ENCODE data around the gene TMEM61. TPM values are rescaled to one million over a fixed set of nuclear protein-coding genes. Genes with fewer than 3 reads are reported as not detected.

The TMEM61 gene
- polyA plus RNA-seq, 1 of the 3 experiments (the other 2 are of a cell fraction) = not detected

GRCh38 chr1:55002686-55003085 lies 22.3 kb downstream of the TMEM61 start:
- TF ChIP-seq USF1 (IDR thresholded peaks at IDR 0.05; ENCODE audit: borderline replicate concordance, low read depth) = no peak
- TF ChIP-seq MAX (IDR thresholded peaks at IDR 0.05; ENCODE audit: low read depth) = no peak
- TF ChIP-seq YY1 (IDR thresholded peaks at IDR 0.05; ENCODE audit: low read depth) = no peak
- TF ChIP-seq IRF3 (IDR thresholded peaks at IDR 0.05; ENCODE audit: low read depth, low read length) = no peak
- no peak for TF ChIP-seq SMC3 (IDR thresholded peaks at IDR 0.05; ENCODE audit: low read depth, low read length)
- TF ChIP-seq RCOR1 (IDR thresholded peaks at IDR 0.05; ENCODE audit: low read length) = no peak
- no peak for TF ChIP-seq MXI1 (IDR thresholded peaks at IDR 0.05; ENCODE audit: low read depth, low read length)
- no peak for TF ChIP-seq TAF1 (IDR thresholded peaks at IDR 0.05; ENCODE audit: borderline replicate concordance, low read depth, low read length)
- TF ChIP-seq FOXM1 (IDR thresholded peaks at IDR 0.05; ENCODE audit: low read depth) = no peak
- TF ChIP-seq REST (IDR thresholded peaks at IDR 0.05; ENCODE audit: low read depth, low read length) = no peak
- TF ChIP-seq MEF2A (IDR thresholded peaks at IDR 0.05; ENCODE audit: borderline replicate concordance, low read depth) = no peak
- TF ChIP-seq JUND (IDR thresholded peaks at IDR 0.05) = no peak
- no peak for TF ChIP-seq POLR2AphosphoS5 (IDR thresholded peaks at IDR 0.05; ENCODE audit: low read depth, low read length)
- TF ChIP-seq TCF12 (IDR thresholded peaks at IDR 0.05) = no peak
- Histone ChIP-seq H3K79me2 (ENCODE audit: insufficient read depth) (no peaks in the 10 kb centered on the region), H3K27me3 (ENCODE audit: insufficient read depth) (no peaks in the 10 kb centered on the region; the same call in 1 of the 2 replicates), H3K4me3 (ENCODE audit: low read depth in 2 of 2, low read length in 1 of 2) (no peak overlapping the region), H3F3A (replicated peaks; ENCODE audit: insufficient read depth) (no peaks in the 10 kb centered on the region), H3K9me3 (no peaks in the 10 kb centered on the region), H4K20me1 (ENCODE audit: insufficient read depth) (no peaks in the 10 kb centered on the region), H3K4me2 (no peak overlapping the region), H3K9me2 (no peaks in the 10 kb centered on the region), H3K27ac (ENCODE audit: low read depth in 2 of 2, low read length in 1 of 2) (no peak overlapping the region), H3K9ac (no peak overlapping the region), H3K4me1 (ENCODE audit: control insufficient read depth in 1 of 2, insufficient read depth in 2 of 2, low read depth in 1 of 2, low read length in 1 of 2) (no peaks in the 10 kb centered on the region), H3K36me3 (replicated peaks in 1 of 2; ENCODE audit: control insufficient read depth in 1 of 2, insufficient read depth in 2 of 2, low read length in 1 of 2) (no peaks in the 10 kb centered on the region), H2AFZ (ENCODE audit: low read depth) (no peak overlapping the region)
- POLR2A ChIA-PET = no interaction called here
- WGBS (ENCODE audit: low lambda C conversion rate) = 28% methylated on average over 2 of the region's 2 CpGs
- no peak for DNase-seq
- CTCF ChIA-PET = interaction anchor here (1.1 to 10.9 kb wide), 4 partner anchors 14 to 58 kb away, joined by 3 to 159 read pairs (median 36); no protein-coding TSS in a partner anchor

Data from SK-N-SH (cell line).